HepG2 (cell line): ENCODE data around the gene B9D2. TPM values are rescaled to one million over a fixed set of nuclear protein-coding genes. Genes with fewer than 3 reads are reported as not detected.

Experiments
- ADNP ChIP-seq: sonication (generic); formaldehyde crosslinking; IDR thresholded peaks from 2 replicates; pipeline ENCODE4 v1.4.0; 2020; ENCODE audit warnings: missing genetic modification reagents
- CBX2 ChIP-seq, 2 experiments: fragments of 200-600 bp in 1 of 2; sonication (generic); formaldehyde crosslinking in 1 of 2; IDR thresholded peaks; 2 replicates each; pipeline versions ENCODE4 v1.7.0 to v1.8.1; 2018 to 2022; ENCODE audit warnings: low read depth in 2 of 2, low read length in 1 of 2, mild to moderate bottlenecking in 1 of 2, missing genetic modification reagents in 1 of 2
- MEIS2 ChIP-seq: sonication (generic); formaldehyde crosslinking; IDR thresholded peaks from 2 replicates; pipeline ENCODE4 v1.9.0; 2021; ENCODE audit warnings: mild to moderate bottlenecking, missing genetic modification reagents
- NCOA1 ChIP-seq: sonication (generic); formaldehyde crosslinking; IDR thresholded peaks from 2 replicates; pipeline ENCODE4 v1.9.0; 2021; ENCODE audit warnings: missing genetic modification reagents
- RCOR2 ChIP-seq: IDR thresholded peaks from 2 replicates; pipeline ENCODE4 v1.6.1; 2016; ENCODE audit warnings: missing biosample characterization, missing genetic modification reagents
- SMAD9 ChIP-seq: sonication (generic); formaldehyde crosslinking; IDR thresholded peaks from 2 replicates; pipeline ENCODE4 v1.5.1; 2020; ENCODE audit warnings: mild to moderate bottlenecking, missing genetic modification reagents
- SNRNP70 ChIP-seq: fragments of 200-400 bp; formaldehyde crosslinking; IDR thresholded peaks from 2 replicates; pipeline ENCODE4 v1.6.1; 2017; ENCODE audit warnings: mild to moderate bottlenecking, low read depth, low read length, moderate library complexity
- TBP ChIP-seq: sonication (generic); formaldehyde crosslinking; IDR thresholded peaks from 2 replicates; pipeline ENCODE4 v1.5.0; 2020; ENCODE audit warnings: missing genetic modification reagents
- ZNF256 ChIP-seq: sonication (generic); formaldehyde crosslinking; conservative IDR thresholded peaks from 2 replicates; pipeline ENCODE4 v1.4.0; 2020; ENCODE audit warnings: missing genetic modification reagents
- ZNF556 ChIP-seq: sonication (generic); formaldehyde crosslinking; IDR thresholded peaks from 2 replicates; pipeline ENCODE4 v1.4.0; 2020; ENCODE audit warnings: mild to moderate bottlenecking, missing genetic modification reagents, borderline replicate concordance
- ZNF720 ChIP-seq: sonication (generic); formaldehyde crosslinking; IDR thresholded peaks from 2 replicates; pipeline ENCODE4 v1.4.0; 2020; ENCODE audit warnings: missing genetic modification reagents
- ZNF841 ChIP-seq: sonication (generic); formaldehyde crosslinking; IDR thresholded peaks from 2 replicates; pipeline ENCODE4 v1.8.1; 2023; ENCODE audit warnings: missing genetic modification reagents, borderline replicate concordance
- polyA plus RNA-seq, 8 experiments: library from polyadenylated mRNA; depleted of rRNA in 3 of 8; stranded (reverse) in 7 of 8; unstranded in 1 of 8; fragments of >200 nt; fragmentation: Illumina TruSeq in 4 of 8; extraction: Trizol in 4 of 8; gene quantifications; 2 replicates each; pipeline versions ENCODE4 v1.2.1 to v1.2.3, GENCODE V29; 2011 to 2016; ENCODE audit warnings: low read depth in 4 of 8, missing spikeins in 1 of 8, mixed read lengths in 1 of 8; ENCODE audit not compliant: insufficient read depth in 1 of 8
- total RNA-seq, 5 experiments: library from RNA; depleted of rRNA; stranded (reverse); fragments of >200 nt; fragmentation: Illumina TruSeq; extraction: Trizol; gene quantifications; 2 replicates each; pipeline ENCODE4 v1.2.3, GENCODE V29; 2016; ENCODE audit warnings: low read depth in 1 of 5
- TF ChIP-seq, protein P1 (sequence below): sonication (generic); formaldehyde crosslinking; conservative IDR thresholded peaks from 2 replicates; pipeline ENCODE4 v1.8.0; 2022; ENCODE audit warnings: mild to moderate bottlenecking, moderate library complexity, missing genetic modification reagents
- TF ChIP-seq, protein P2 (sequence below): sonication (generic); formaldehyde crosslinking; IDR thresholded peaks from 2 replicates; pipeline ENCODE4 v1.4.0; 2020; ENCODE audit warnings: missing genetic modification reagents
- TF ChIP-seq, protein P3 (sequence below): IDR thresholded peaks from 2 replicates; pipeline ENCODE4 v1.6.1; 2016; ENCODE audit warnings: low read depth, control low read depth

Gene B9D2
- total and polyA plus RNA-seq, 2 of the 13 experiments (the other 11 are each of a cell fraction or from before 2014, with no cell fraction given): 3.1 to 4.4 TPM

DNA sequence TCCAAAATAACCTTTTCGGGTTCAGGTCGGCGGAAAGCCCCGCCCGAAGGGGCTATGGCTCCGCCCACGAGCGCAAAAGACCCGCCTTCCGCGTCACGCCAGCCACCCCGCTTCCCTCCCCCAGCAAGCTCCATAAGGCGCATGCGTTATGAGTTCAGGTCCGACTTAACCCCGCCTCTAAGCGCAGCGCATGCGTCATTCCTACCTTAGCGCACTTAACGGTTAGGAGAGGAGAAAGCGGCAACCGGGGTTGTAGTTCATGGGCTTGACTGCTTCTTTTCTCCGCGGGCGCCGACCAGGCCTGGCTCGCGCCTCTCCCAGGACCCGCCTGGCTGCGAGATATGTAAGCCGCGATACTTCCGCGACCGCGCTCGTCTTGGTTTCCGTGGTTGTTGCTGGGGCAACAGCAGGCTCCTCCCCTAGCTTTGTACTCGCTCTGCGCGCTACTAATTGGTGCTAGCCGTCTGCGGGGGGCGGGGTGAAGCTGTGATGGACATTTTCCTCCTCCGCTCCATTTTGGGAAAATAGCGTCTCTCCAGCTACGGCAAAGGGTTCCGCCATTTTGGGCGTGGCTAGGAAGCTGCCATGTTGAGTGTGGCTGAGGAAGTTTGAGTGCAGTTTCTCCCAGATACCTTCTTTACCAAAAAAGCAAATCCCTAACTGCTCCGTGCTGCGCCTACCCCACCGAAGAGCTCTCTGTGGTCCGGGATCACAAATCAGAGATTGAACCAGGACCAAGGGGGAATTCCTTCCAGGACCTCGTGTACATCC is at the start of gene B9D2 (continued):
- TF ChIP-seq ZNF720 (CRISPR knock-in tag): no peak
- TF ChIP-seq, protein P1, sequence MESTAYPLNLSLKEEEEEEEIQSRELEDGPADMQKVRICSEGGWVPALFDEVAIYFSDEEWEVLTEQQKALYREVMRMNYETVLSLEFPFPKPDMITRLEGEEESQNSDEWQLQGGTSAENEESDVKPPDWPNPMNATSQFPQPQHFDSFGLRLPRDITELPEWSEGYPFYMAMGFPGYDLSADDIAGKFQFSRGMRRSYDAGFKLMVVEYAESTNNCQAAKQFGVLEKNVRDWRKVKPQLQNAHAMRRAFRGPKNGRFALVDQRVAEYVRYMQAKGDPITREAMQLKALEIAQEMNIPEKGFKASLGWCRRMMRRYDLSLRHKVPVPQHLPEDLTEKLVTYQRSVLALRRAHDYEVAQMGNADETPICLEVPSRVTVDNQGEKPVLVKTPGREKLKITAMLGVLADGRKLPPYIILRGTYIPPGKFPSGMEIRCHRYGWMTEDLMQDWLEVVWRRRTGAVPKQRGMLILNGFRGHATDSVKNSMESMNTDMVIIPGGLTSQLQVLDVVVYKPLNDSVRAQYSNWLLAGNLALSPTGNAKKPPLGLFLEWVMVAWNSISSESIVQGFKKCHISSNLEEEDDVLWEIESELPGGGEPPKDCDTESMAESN (CRISPR knock-in tag): no peak
- TF ChIP-seq RCOR2 (CRISPR knock-in tag): no peak
- no peak for TF ChIP-seq ZNF256
- TF ChIP-seq ZNF556: no peak
- no peak for TF ChIP-seq CBX2 (IDR thresholded peaks at IDR 0.05; ENCODE audit: low read depth, low read length)
- TF ChIP-seq CBX2 (CRISPR knock-in tag; IDR thresholded peaks at IDR 0.05; ENCODE audit: low read depth): no peak
- TF ChIP-seq, protein P2, sequence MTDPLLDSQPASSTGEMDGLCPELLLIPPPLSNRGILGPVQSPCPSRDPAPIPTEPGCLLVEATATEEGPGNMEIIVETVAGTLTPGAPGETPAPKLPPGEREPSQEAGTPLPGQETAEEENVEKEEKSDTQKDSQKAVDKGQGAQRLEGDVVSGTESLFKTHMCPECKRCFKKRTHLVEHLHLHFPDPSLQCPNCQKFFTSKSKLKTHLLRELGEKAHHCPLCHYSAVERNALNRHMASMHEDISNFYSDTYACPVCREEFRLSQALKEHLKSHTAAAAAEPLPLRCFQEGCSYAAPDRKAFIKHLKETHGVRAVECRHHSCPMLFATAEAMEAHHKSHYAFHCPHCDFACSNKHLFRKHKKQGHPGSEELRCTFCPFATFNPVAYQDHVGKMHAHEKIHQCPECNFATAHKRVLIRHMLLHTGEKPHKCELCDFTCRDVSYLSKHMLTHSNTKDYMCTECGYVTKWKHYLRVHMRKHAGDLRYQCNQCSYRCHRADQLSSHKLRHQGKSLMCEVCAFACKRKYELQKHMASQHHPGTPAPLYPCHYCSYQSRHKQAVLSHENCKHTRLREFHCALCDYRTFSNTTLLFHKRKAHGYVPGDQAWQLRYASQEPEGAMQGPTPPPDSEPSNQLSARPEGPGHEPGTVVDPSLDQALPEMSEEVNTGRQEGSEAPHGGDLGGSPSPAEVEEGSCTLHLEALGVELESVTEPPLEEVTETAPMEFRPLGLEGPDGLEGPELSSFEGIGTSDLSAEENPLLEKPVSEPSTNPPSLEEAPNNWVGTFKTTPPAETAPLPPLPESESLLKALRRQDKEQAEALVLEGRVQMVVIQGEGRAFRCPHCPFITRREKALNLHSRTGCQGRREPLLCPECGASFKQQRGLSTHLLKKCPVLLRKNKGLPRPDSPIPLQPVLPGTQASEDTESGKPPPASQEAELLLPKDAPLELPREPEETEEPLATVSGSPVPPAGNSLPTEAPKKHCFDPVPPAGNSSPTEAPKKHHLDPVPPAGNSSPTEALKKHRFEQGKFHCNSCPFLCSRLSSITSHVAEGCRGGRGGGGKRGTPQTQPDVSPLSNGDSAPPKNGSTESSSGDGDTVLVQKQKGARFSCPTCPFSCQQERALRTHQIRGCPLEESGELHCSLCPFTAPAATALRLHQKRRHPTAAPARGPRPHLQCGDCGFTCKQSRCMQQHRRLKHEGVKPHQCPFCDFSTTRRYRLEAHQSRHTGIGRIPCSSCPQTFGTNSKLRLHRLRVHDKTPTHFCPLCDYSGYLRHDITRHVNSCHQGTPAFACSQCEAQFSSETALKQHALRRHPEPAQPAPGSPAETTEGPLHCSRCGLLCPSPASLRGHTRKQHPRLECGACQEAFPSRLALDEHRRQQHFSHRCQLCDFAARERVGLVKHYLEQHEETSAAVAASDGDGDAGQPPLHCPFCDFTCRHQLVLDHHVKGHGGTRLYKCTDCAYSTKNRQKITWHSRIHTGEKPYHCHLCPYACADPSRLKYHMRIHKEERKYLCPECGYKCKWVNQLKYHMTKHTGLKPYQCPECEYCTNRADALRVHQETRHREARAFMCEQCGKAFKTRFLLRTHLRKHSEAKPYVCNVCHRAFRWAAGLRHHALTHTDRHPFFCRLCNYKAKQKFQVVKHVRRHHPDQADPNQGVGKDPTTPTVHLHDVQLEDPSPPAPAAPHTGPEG (CRISPR knock-in tag): no peak
- TF ChIP-seq NCOA1 (CRISPR knock-in tag): no peak
- peak; percentile 61; the same call in 1 of the 2 replicates for TF ChIP-seq SMAD9 (CRISPR knock-in tag)
- TF ChIP-seq MEIS2 (CRISPR knock-in tag): no peak
- TF ChIP-seq TBP (CRISPR knock-in tag): no peak
- TF ChIP-seq SNRNP70: no peak
- no peak for TF ChIP-seq ZNF841 (CRISPR knock-in tag)
- no peak for TF ChIP-seq ADNP (CRISPR knock-in tag)
- TF ChIP-seq, protein P3, sequence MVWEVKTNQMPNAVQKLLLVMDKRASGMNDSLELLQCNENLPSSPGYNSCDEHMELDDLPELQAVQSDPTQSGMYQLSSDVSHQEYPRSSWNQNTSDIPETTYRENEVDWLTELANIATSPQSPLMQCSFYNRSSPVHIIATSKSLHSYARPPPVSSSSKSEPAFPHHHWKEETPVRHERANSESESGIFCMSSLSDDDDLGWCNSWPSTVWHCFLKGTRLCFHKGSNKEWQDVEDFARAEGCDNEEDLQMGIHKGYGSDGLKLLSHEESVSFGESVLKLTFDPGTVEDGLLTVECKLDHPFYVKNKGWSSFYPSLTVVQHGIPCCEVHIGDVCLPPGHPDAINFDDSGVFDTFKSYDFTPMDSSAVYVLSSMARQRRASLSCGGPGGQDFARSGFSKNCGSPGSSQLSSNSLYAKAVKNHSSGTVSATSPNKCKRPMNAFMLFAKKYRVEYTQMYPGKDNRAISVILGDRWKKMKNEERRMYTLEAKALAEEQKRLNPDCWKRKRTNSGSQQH (CRISPR knock-in tag): no peak
